Fibroblast of peridontal ligament (primary cell): ENCODE measurements around the gene WIPF2.
A peak's percentile ranks its signal among the peaks of the same experiment; 100 is the strongest.

Experiments used
- DNase-seq: peaks from one replicate; pipeline ENCODE4 v3.0.0-alpha.2; 2010; ENCODE audit errors: extremely low read depth

The WIPF2 gene

DNA sequence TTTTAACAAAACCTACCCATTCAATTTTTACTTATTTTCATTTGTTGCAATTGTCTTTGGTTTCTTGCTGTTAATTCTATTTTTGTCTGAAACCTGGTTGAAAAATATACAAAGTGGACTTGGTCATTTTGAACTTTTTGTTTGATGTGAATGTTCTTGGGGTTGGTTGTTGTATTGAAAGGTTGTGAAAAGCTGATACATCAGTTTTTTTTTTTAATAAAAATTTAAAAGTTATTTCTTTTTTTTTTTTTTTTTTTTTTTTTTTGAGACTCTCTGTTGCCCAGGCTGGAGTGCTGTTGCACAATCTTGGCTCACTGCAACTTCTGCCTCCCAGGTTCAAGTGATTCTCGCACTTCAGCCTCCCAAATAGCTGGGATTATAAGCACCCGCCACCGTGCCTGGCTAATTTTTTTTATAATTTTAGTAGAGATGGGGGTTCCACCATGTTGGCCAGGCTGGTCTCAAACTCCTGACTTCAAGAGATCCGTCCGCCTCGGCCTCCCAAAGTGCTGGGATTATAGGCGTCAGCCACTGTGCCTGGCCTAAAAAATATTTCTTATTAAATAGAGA is 28.9 kb downstream of the WIPF2 start:
- no peak for DNase-seq

DNA sequence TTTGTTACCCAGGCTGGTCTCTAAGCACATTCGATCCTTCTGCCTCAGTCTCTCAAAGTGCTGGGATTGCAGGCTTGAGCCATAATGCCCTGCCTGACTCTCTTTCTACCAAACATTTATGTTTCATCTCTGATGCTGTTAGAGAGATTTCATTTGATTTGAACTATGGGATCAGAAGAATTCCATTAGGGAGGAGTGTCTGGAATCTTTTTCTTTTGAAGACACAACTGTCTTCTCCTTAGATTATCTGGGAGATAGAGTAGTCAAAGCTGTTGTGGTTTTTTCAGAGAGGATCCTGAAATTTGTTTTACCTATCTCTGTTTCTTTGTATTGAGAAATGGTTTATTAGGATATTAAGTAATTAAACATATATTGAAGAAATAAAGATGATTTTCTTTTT is 29.4 kb downstream of the WIPF2 start:
- no peak for DNase-seq

DNA sequence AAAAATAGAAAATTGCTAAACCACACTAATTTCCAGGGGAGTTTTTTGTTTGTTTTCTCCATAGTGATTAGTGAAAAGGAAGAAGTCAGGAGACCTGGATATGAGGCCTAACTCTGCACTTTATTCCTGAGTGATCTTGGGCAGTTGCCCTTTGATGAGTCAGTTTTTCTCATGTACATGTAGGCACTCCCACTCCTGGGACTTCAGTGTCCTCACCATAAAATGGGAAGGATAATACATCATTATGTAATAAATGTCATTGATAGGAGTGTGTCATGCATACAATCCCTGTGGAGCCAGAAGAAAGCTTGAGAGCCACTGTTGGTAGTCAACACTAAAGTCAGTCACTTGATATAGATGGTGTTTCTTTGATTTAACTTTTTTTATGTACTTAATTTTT is 32.5 kb downstream of the WIPF2 start:
- DNase-seq, result peak; percentile 83

DNA sequence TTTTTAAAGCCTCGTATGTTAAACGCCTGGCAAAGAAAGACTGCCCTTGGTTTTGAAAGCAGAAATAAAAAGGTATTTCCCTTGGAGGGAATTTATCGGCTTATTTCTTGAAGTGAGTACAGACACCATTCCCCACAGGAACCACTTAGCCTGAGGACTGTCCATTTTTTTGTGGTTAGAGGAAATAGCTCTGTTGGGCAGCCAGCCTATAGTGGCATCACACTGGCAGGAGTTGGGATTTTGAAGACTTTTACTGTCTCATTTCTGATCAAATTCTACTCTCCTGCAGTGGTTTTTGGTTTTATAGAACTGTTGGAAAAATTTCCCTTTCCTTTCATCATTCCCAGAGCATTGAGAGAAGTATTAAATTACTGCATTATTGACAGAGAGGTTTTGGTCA is 34.5 kb downstream of the WIPF2 start:
- DNase-seq, result peak; percentile 34

DNA sequence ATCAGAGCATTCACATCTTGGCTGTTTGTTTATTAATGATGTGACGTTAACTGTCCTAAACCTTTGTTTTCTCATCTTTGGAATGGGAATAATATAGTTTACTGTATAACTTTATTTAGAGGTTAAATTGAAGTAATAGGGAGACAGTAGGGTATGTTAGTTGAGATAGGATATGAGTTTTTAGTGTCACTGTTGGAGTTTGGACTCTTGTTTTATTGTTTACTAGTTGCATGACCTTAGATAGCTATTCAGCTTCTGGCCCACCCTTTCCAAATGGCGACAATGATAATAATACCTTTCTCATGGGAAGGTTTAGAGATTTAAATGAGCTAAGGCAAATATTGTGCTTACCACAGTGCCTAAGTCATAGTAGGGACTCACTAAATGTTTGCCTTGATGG is 40.4 kb downstream of the WIPF2 start:
- no peak for DNase-seq

DNA sequence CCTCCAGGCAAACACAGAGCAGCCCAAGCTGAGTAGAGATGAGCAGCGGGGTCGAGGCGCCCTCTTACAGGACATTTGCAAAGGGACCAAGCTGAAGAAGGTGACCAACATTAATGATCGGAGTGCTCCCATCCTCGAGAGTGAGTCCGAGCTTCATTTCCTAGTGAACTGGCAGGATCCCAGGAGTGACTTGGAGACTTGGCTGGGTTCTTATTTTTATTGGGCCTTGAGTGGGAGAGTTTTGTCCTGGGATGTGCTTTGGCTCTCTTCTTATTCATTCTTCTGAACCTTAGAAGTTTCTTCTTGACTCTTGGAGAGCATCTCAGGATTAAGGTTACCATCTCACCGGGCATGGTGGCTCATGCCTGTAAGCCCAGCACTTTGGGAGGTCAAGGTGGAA is 41.4 kb downstream of the WIPF2 start:
- DNase-seq, result no peak

DNA sequence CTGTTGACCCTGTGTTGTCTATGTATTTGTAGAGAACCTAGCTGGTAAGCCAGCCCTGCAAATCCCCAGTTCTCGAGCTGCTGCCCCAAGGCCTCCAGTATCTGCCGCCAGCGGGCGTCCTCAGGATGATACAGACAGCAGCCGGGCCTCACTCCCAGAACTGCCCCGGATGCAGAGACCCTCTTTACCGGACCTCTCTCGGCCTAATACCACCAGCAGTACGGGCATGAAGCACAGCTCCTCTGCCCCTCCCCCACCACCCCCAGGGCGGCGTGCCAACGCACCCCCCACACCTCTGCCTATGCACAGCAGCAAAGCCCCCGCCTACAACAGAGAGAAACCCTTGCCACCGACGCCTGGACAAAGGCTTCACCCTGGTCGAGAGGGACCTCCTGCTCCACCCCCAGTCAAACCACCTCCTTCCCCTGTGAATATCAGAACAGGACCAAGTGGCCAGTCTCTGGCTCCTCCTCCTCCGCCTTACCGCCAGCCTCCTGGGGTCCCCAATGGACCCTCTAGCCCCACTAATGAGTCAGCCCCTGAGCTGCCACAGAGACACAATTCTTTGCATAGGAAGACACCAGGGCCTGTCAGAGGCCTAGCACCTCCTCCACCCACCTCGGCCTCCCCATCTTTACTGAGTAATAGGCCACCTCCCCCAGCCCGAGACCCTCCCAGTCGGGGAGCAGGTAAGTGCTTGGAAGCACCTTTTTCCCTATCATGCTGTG is 45.5 kb downstream of the WIPF2 start:
- no peak for DNase-seq

DNA sequence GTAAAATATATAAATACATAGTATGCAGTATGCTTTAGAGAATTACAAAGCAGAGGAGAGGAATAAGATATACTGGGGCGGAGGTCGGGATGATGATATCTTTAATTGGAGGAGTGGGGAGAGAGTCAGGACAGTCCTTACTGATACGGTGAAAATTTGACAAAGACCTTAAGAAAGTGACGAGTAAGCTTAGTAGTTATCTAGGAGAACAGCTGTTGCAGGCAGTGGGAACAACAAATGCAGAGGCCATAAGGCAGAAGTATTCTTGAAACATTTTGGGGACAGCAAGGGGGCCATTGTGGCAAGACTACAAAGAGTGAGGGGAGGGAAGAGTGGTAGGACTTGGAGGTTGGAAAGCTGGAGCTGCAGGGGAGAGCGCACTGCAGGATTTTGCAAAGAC is 46.2 kb downstream of the WIPF2 start:
- DNase-seq, result no peak

DNA sequence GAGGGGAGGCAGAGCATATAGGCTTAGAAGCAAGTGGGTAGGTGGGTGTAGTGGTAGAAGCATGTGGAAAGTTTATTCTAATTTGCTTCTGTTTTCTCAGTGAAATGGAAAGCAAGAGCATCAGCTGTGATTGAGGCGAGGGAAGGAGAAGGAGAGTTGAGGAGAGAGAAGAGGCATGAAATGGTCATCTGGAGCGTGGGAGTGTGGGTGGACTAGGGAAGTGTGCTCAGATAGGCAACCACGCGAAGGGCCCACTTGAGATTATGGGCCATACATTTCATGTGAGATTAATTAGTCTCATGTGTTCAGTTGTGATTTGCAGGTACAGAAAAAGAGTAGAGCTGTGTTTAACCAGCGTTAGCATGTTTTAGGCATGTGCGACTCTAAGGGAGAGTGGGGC is 47.8 kb downstream of the WIPF2 start:
- DNase-seq, result no peak

DNA sequence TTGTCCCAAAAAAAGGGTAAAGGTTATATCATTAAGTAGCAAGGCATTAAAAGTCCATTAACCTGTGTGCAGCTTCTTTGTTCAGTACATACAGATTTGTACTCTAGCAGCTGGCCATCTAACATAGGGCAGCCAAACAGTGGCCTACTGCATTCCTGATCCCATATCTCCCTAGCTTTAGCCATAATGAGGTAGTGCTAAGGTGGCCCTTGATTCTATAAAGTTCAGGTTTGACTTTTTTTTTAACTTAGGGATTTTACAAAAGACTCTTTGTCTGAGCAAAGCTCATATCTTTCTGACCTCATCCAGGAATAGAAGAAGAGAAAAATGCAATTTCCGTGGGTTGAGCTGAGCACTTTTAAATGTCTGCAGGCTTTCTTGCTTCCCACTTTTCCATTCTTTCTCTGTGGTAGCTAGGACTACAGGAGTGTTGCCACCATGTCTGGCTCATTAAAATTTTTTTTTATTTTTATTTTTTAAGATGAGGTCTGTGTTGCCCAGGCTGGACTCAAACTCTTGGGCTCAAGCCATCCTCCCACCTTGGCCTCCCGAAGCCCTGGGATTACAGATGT is 49.1 kb downstream of the WIPF2 start:
- no peak for DNase-seq

DNA sequence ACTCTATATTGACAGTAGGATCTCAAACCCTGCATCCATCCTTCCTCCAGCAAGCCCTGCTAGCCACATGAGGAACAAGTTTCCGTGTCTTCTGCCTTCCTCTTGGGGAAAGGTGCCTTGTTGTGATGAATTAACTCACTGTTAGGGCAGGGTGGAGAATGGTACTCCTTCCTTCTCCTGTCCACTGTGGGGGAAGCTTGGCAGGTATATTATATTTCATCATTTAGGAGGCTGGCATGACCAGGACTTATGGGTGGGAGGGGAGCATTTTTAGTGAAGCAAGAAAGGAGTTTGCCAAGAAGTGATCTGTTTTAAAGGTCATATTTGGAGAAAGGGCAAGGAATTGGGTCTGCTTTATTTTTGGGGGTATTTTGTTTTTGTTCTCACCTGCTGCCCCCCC is 59.3 kb downstream of the WIPF2 start:
- DNase-seq, result no peak

DNA sequence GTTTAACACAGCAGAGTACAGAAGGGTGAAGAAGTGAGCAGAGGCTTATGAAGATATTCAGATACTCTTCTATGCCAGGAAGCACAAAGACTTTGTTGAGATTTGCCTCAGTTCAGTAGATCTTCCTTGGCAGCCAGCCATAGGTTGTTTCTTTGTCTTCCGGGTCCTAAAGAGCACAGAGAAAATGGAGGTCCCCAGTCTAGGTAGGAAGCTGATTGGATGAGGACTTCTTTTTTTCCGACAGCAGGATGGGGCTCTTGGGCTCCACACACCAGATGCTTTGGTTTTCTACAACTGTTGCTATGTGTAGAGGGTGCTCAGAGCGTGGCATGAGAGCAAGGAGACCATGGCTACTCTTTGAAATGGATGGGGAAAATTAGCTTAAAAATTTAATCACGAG is 60.3 kb downstream of the WIPF2 start:
- DNase-seq, result no peak

DNA sequence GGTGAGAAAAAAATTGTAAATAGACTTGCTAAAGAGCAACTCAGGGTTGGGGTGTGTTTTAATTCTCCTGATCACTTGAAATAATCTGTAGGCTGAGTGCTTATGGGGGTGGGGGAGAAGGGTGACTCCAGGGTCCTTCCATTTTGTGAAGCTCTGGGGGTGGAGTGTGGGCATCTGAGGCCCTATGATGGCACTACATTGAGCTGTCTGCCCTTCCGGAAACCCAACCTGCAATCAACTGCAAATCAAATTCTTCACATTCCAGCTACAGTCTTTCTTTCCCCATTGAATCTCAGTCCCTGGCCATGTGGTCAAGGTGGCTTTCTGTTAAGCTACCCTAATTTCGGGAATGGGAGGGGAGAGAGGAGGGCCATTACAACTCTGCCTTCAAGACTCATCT is 62.6 kb downstream of the WIPF2 start:
- no peak for DNase-seq

DNA sequence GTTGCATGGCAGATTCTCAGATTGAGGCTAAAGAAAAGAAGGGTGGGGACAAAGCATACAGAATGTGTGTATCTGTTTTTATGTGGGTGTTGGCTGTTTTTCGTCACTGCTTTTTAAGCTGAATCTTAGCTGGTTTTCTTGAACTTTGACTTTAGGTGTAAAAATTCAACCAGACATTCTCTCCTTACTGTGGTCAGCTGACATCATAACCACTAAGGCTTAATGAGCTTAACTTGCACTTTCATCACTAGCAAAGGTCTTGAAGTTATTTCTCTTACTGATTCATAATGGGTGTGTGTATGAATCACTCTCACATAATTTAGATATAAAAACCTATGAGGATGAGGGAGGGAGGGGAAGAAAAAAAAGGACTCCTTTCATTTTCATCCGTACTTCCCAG is 64.6 kb downstream of the WIPF2 start:
- DNase-seq, result peak; percentile 95

DNA sequence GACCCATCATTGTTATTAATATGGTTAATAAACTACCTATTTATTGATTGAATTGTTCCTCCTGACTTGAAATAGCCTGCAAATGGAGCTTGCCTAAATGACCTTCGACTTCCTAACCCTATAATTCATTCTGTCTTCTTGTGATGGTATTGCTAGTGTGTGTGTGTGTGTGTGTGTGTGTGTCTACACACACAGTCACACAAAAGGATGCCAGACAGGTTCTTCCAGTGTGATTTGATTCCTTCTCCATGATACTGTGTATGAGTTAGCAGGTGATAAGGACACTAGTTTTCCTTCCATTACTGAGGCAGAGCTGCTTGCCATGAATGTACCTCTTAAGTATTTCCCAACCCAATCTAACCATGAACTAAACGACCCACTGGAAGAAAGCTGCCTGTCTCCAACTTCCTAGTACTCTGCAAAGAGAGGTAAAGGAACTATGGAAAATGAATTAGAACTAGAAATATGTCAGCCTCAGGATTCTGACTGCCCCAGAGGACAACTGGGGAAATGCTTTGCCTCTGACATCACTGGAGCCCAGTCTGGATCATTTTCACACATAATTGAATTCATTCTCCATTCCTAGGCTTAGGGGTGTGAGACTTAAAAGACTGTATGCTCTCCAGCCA is 65.1 kb downstream of the WIPF2 start:
- peak; percentile 96 for DNase-seq

DNA sequence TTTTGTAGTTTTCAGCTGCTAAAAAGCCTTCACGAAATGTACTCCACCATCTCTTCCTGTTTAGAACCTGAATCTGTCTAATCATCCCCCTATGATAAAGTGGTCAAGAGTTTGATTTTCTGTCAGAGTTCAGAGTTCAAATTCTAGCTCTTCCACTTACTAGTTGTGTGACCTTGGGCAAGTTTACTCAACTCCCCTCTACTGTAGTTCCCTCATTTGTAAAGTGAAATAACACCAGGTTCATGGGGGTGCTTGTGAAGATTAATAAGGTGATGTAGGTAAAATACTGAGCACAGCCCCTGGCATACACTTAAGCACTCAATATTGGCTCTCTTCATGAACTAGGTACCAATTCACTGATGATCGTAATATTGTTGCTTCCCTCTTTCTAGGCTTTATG is 67.4 kb downstream of the WIPF2 start:
- no peak for DNase-seq

DNA sequence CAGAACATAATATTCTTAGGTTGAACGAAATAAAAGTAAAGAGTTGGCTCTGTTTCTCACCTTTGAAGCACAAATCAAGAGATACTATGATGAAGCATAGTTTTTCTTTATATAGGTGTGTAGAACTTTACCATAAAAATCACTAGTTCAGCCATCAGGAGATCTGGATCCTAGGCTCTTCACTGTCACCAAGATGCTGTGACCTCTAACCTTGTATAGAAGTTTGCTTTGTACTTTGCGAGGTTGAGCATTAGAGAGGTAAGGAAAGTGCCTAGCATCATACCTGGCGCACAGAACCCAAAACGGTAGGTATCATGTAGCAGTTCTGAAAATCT is 68.0 kb downstream of the WIPF2 start:
- DNase-seq, result no peak

DNA sequence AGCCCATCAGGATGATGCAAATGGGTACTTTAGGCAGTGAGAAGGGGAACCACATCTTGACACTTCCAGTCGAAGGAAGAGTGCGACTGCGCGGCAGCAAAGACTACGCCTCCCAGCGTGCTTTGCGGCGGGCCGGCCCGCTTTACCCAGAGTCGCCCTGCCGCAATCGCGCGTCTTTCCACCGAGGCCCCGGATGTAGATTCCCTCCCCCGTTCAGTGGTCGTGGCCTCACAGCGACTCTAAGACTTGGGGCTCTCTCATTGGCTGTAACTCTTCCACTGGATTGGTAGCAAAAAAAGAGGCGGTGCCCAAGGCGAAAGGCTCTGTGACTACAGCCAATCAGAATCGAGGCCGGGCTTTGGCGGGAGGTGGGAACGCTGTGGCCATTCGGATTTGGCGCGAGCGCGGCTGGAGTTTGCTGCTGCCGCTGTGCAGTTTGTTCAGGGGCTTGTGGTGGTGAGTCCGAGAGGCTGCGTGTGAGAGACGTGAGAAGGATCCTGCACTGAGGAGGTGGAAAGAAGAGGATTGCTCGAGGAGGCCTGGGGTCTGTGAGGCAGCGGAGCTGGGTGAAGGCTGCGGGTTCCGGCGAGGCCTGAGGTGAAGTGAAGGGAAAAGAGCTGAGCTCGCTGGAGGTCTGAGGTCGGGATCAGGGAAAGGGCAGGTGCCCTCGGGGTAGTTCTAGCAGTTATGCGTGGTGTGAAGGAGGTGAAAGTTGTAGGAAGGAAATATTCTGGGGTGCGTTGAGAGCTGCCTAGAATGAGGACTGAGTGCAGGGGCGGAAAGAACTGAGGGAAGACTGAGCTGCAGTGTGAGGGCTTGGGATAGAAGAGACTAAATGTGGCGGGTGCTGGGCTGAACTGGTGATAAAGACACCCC is 68.6 kb downstream of the WIPF2 start, which contains the start of gene CDC6:
Gene CDC6, plus strand, starts transcription at position 386 of the 876 bp plus-strand sequence. CDS start 1,542 bp downstream, outside the sequence.
- peak; percentile 99 for DNase-seq

DNA sequence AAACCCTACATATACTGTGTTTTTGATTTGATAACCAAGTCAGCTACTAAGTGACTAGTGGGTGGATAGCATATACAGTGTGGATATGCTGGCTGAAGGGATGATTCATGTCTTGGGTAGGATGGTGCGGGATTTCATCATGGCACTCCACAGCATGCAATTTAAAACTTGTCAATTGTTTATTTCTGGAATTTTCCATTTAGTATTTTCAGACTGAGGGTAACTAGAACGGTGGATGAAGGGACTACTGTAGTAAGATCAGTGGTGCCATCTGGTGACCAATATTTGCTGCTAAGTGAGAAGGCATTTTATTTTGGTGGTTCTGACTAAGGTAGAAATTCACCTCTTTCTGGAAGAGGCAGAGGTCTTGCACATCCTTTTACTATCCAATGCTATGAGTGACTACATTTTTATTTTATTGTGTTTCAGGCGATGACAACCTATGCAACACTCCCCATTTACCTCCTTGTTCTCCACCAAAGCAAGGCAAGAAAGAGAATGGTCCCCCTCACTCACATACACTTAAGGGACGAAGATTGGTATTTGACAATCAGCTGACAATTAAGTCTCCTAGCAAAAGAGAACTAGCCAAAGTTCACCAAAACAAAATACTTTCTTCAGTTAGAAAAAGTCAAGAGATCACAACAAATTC is 71.7 kb downstream of the WIPF2 start:
- DNase-seq, result peak; percentile 99

DNA sequence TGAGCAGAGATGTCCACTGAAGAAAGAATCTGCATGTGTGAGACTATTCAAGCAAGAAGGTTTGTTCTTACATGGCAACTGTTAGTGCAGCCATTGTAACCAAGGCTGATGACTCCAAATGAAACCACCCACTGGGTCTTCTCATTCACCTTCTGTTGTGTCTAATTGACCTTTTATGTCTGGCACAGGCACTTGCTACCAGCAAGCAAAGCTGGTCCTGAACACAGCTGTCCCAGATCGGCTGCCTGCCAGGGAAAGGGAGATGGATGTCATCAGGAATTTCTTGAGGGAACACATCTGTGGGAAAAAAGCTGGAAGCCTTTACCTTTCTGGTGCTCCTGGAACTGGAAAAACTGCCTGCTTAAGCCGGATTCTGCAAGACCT is 72.2 kb downstream of the WIPF2 start:
- DNase-seq, result no peak

DNA sequence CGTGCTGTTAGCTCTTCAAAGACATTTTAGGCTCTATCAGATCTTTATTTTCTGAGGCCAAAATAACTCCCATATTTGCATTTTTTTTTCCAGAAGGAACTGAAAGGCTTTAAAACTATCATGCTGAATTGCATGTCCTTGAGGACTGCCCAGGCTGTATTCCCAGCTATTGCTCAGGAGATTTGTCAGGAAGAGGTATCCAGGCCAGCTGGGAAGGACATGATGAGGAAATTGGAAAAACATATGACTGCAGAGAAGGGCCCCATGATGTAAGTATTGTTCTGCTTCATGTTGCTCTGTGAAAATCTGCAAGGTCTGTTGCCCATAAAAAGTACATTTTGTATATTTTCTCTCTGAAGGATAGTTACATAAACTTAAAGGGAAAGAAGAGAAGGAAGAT is 74.3 kb downstream of the WIPF2 start:
- DNase-seq, result peak; percentile 71
